Measurements from ENCODE around the gene CDK11A. TPM values are rescaled to one million over a fixed set of nuclear protein-coding genes. Genes with fewer than 3 reads are reported as not detected.
"Not testable (repeated sequence)": the region's sequence is repeated elsewhere in the genome, so short reads cannot be mapped to it uniquely, and the experiment has no call there.

Gene CDK11A
- total RNA-seq, 1 experiment from 2014 or later, result 43.8 TPM

- no peaks in the 10 kb centered on the region for H3K9me3 Mint-ChIP-seq (ENCODE audit: unreplicated experiment)
- DNase-seq (ENCODE audit: unreplicated experiment), result no peak
- H3K36me3 Mint-ChIP-seq (ENCODE audit: insufficient read depth, unreplicated experiment), result peaks cover 42% of the 10 kb centered on the region
- peak overlapping the region; percentile 42 for H3K27ac Mint-ChIP-seq (ENCODE audit: low read depth, unreplicated experiment)
- intact Hi-C loops (cut with micrococcal nuclease), result no loop called here
- BruUV-seq (replicated peaks), result no TSS peak
- H3K4me3 Mint-ChIP-seq (ENCODE audit: unreplicated experiment), result no peak overlapping the region
- POLR2A ChIA-PET, result no interaction called here
- peak; percentile 21 for TF ChIP-seq CTCF (IDR thresholded peaks at IDR 0.05; ENCODE audit: unreplicated experiment)
- CTCF ChIA-PET, result interaction anchor here (0.5 kb wide), 2 partner anchors 65 to 105 kb away, joined by 4 to 5 read pairs; no protein-coding TSS in a partner anchor
- peaks cover 8% of the 10 kb centered on the region for H3K4me1 Mint-ChIP-seq (ENCODE audit: insufficient read depth, unreplicated experiment)
- no peaks in the 10 kb centered on the region for H3K27me3 Mint-ChIP-seq (ENCODE audit: insufficient read depth, unreplicated experiment)
These were observed 45.4 kb downstream of the CDK11A start for GRCh38 chr1:1678581-1679380.

DNA sequence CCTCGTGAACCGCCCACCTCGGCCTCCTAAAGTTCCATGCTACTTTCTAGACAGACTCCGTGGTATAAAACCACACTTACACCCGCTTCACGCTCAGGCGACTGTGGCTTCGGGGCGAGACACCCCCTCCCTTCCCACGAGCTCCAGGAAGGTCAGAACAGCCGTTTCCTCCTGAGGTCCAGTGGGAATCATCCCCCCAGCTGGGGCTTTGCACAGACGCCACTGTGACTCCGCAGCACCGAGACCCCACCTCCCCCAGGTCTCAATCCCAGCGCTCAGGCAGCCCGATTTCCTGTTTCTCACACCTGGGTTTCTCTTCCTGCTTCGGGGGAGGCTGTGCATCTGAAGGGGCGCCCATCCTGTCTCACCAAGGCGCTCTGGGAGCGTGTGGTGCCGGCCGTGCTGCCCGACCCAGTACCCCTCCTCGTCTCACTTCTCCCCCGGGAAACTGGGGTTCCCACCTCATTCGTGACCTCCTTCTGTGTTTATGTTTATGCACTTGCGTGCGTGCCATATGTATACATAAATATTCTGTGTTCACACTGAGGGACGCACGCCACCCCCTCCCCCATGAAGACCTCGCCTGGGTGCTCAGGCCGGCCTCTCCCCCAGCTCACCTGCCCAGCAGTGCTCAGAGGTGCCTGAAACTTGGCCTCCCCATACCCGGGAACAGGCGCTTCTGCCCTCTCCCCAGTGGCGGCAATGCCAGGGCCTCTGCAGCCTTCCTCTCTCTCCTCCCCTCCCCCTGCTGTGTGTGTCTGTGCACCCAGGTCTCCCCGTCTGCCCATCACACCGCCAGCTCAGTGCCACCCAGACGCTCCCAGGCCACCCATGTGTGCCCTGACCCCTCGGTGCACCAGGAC, 46.2 kb downstream of the CDK11A start:
- Mint-ChIP-seq H3K4me3 (ENCODE audit: unreplicated experiment) (no peak overlapping the region), H3K36me3 (ENCODE audit: insufficient read depth, unreplicated experiment) (peaks cover 42% of the 10 kb centered on the region), H3K27me3 (ENCODE audit: insufficient read depth, unreplicated experiment) (no peaks in the 10 kb centered on the region), H3K9me3 (ENCODE audit: unreplicated experiment) (no peaks in the 10 kb centered on the region), H3K27ac (ENCODE audit: low read depth, unreplicated experiment) (peak overlapping the region; percentile 42), H3K4me1 (ENCODE audit: insufficient read depth, unreplicated experiment) (peaks cover 8% of the 10 kb centered on the region)
- intact Hi-C loops (cut with micrococcal nuclease), result no loop called here
- TF ChIP-seq CTCF (IDR thresholded peaks at IDR 0.05; ENCODE audit: unreplicated experiment), result no peak
- ChIA-PET CTCF (interaction anchor here (0.5 kb wide), 2 partner anchors 64 to 104 kb away, joined by 4 to 5 read pairs; no protein-coding TSS in a partner anchor), POLR2A (no interaction called here)
- DNase-seq (ENCODE audit: unreplicated experiment), result no peak
- BruUV-seq (replicated peaks), result no TSS peak

DNA sequence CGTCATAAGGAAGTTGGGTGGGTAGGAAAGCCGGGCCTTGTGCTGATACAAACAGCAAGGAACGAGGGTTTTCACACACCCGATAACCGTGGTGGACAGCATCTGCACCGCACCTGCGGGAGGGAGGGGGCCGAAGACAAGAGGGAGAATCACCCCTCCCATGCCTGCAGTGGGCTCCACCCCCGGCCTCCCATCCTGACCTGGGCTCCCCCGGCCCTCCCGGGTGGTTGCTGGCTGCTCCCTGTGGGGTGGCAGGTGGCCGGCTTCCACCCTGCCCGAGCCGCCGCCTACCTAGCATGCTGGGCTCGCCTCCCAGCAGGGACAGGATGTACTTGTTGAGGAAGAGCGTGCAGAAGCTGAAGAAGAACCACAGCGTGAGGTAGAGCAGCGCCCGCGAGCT, 48.1 kb downstream of the CDK11A start:
- POLR2A ChIA-PET; intact Hi-C loops (cut with micrococcal nuclease); H3K27me3 Mint-ChIP-seq (ENCODE audit: insufficient read depth, unreplicated experiment); CTCF ChIA-PET; H3K27ac Mint-ChIP-seq (ENCODE audit: low read depth, unreplicated experiment); H3K4me3 Mint-ChIP-seq (ENCODE audit: unreplicated experiment); BruUV-seq (replicated peaks); H3K9me3 Mint-ChIP-seq (ENCODE audit: unreplicated experiment); H3K4me1 Mint-ChIP-seq (ENCODE audit: insufficient read depth, unreplicated experiment); DNase-seq (ENCODE audit: unreplicated experiment): not testable (repeated sequence)
- peaks cover 48% of the 10 kb centered on the region for H3K36me3 Mint-ChIP-seq (ENCODE audit: insufficient read depth, unreplicated experiment)

DNA sequence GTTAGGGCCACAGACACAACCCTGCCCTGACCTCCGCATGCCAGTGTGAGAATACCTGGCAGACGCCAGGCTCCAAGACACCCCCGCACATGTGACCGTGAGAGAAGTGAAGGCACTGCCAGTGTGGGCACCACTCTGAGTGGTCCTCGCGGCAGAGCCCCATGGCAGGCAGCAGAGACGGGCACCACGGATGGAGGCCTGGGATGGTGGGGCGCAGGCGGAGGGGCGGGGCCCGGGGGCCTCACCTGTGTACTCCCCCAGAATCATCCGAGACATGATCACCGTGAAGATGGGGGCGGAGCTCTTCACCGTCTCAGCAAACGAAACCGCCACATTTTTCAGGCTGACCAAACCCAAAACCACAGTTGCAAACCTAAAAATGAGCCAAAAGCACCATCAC, 48.9 kb downstream of the CDK11A start:
- H3K9me3 Mint-ChIP-seq (ENCODE audit: unreplicated experiment); CTCF ChIA-PET; H3K27me3 Mint-ChIP-seq (ENCODE audit: insufficient read depth, unreplicated experiment); H3K4me3 Mint-ChIP-seq (ENCODE audit: unreplicated experiment); POLR2A ChIA-PET; BruUV-seq (replicated peaks); H3K4me1 Mint-ChIP-seq (ENCODE audit: insufficient read depth, unreplicated experiment); DNase-seq (ENCODE audit: unreplicated experiment); H3K27ac Mint-ChIP-seq (ENCODE audit: low read depth, unreplicated experiment); intact Hi-C loops (cut with micrococcal nuclease): not testable (repeated sequence)
- H3K36me3 Mint-ChIP-seq (ENCODE audit: insufficient read depth, unreplicated experiment), result peaks cover 57% of the 10 kb centered on the region

DNA sequence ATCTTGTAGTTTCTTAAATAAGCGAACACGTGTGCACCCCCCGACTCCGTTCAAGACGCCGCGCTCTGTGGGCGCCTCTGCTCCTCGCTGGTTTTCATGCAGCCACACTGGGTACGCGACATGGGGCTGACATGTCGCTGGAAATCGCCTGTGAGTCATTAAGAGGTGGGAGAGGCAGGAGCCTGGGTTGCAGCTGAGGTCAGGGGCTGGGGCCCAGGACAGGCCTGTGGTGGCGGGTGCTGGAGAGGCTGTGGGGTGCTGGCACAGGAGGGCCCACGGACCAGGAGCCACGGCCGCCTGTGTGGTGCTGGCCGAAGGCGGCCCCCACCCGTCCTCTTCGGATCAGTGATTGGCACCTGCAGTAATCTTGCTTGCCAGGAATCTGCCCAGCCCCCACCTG, 49.4 kb downstream of the CDK11A start:
- H3K36me3 Mint-ChIP-seq (ENCODE audit: insufficient read depth, unreplicated experiment), result peaks cover 61% of the 10 kb centered on the region
- BruUV-seq (replicated peaks); intact Hi-C loops (cut with micrococcal nuclease); DNase-seq (ENCODE audit: unreplicated experiment); H3K27me3 Mint-ChIP-seq (ENCODE audit: insufficient read depth, unreplicated experiment); CTCF ChIA-PET; H3K9me3 Mint-ChIP-seq (ENCODE audit: unreplicated experiment); H3K27ac Mint-ChIP-seq (ENCODE audit: low read depth, unreplicated experiment); POLR2A ChIA-PET; H3K4me3 Mint-ChIP-seq (ENCODE audit: unreplicated experiment); H3K4me1 Mint-ChIP-seq (ENCODE audit: insufficient read depth, unreplicated experiment): not testable (repeated sequence)

All from MCF 10A (cell line).